IPS-18a (cell line): Measurements from ENCODE around the gene HOXB7.
A peak's percentile ranks its signal among the peaks of the same experiment; 100 is the strongest.

Experiments
- H3K27ac ChIP-seq: one replicate; pipeline ENCODE4 v1.5.1; 2013; ENCODE audit warnings: low read length
- H3K27me3 ChIP-seq: one replicate; pipeline ENCODE4 v1.6.1; 2013; ENCODE audit warnings: mild to moderate bottlenecking, low read length; ENCODE audit not compliant: control insufficient read depth, insufficient read depth
- H3K36me3 ChIP-seq: one replicate; pipeline ENCODE4 v1.6.1; 2013; ENCODE audit warnings: low read depth, low read length; ENCODE audit not compliant: control insufficient read depth
- H3K4me1 ChIP-seq: one replicate; pipeline ENCODE4 v1.6.1; 2013; ENCODE audit warnings: low read depth, low read length; ENCODE audit not compliant: control insufficient read depth
- H3K4me3 ChIP-seq: one replicate; pipeline ENCODE4 v1.5.1; 2013; ENCODE audit warnings: low read length
- H3K9ac ChIP-seq: one replicate; pipeline ENCODE4 v1.6.1; 2013; ENCODE audit warnings: mild to moderate bottlenecking, low read length, moderate library complexity
- H3K9me3 ChIP-seq: one replicate; pipeline ENCODE4 v1.6.1; 2013; ENCODE audit warnings: low read depth, low read length; ENCODE audit not compliant: control insufficient read depth

The HOXB7 gene

DNA sequence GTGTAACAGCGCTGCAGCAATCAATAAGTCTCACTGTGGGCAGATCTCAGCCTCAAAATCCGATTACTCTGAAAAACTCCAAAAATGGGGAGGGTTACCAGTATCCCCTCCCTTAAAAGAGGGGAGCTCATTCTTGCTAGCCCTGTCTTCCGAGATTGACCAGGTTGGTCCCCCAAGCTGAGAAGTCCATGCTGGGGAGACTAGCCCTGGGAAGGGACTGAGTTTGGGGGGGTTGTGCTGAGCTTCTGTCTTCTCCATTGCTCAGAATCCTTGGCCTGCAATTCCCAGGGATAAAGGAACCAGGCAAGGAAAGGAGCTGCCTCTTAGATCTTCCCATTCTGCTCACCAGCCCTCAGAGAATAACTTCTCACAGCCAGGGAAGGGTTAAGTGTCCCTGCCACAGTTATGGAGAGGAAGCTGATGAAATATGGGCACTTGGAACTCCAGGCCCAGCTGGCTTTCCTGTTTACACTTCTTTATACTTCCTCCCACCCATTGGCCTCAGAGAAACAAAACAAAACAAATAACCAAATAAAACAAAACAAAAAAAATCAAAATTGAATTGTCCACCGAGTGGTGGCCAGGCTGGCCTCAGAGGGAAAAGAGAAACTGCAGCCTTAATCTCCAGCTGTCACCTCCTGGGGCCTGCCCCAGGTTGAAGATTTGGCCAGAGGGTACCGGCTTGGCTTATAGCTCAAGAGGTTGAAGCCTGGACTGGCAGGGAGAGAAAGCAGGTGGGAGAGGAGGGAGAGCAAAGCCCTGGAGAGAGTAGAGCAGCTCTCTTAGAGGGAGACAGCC is 23.3 kb downstream of the HOXB7 start:
- H3K9ac ChIP-seq, result no peak overlapping the region
- H3K4me1 ChIP-seq, result no peaks in the 10 kb centered on the region
- H3K27me3 ChIP-seq, result peaks cover 100% of the 10 kb centered on the region
- no peak overlapping the region for H3K4me3 ChIP-seq
- H3K9me3 ChIP-seq, result no peaks in the 10 kb centered on the region
- no peaks in the 10 kb centered on the region for H3K36me3 ChIP-seq
- no peak overlapping the region for H3K27ac ChIP-seq

GRCh38 chr17:48586355-48587258 is 24.2 kb downstream of the HOXB7 start:
- Histone ChIP-seq H3K9ac (no peak overlapping the region), H3K4me3 (no peak overlapping the region), H3K4me1 (no peaks in the 10 kb centered on the region)

GRCh38 chr17:48584223-48584741 is 26.5 kb downstream of the HOXB7 start:
- Histone ChIP-seq H3K27me3 (peaks cover 100% of the 10 kb centered on the region), H3K36me3 (no peaks in the 10 kb centered on the region), H3K4me3 (no peak overlapping the region), H3K4me1 (no peaks in the 10 kb centered on the region), H3K9me3 (no peaks in the 10 kb centered on the region), H3K27ac (no peak overlapping the region), H3K9ac (no peak overlapping the region)

More at GRCh38 chr17:48586355-48587258, 24.2 kb downstream of the HOXB7 start:
- Histone ChIP-seq H3K9me3 (no peaks in the 10 kb centered on the region), H3K27ac (no peak overlapping the region), H3K36me3 (no peaks in the 10 kb centered on the region), H3K27me3 (peaks cover 100% of the 10 kb centered on the region)

DNA sequence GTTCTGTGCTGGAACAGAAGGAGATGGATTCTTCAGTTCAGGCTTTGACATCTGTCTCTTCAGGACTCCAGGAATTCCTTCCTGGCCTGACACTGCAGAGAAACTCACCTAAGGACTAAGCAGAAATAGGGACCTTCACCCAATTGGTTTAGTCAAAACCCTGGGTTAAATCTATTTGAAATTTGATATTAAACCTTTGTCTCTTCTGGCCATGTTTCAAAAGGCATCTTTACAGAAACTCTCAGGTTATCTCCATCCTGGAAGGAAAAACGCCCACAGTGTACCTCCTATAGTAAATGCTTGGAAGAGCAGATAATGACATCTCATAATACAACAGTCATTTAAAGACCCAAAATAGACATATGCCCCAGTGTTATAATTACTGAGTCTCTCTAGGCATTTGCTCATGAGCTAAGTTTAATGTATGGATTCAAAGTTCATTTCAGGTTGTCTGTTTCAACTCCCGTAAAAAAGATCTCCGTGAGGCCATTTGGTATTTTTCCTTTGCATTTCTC is 27.1 kb downstream of the HOXB7 start:
- H3K4me3 ChIP-seq, result no peak overlapping the region
- H3K27ac ChIP-seq, result no peak overlapping the region
- H3K9me3 ChIP-seq, result no peaks in the 10 kb centered on the region
- H3K4me1 ChIP-seq, result no peaks in the 10 kb centered on the region
- H3K9ac ChIP-seq, result no peak overlapping the region
- no peaks in the 10 kb centered on the region for H3K36me3 ChIP-seq
- peaks cover 100% of the 10 kb centered on the region for H3K27me3 ChIP-seq

- H3K4me1 ChIP-seq, result no peaks in the 10 kb centered on the region
- H3K9me3 ChIP-seq, result no peaks in the 10 kb centered on the region
- no peak overlapping the region for H3K27ac ChIP-seq
- no peak overlapping the region for H3K4me3 ChIP-seq
- no peaks in the 10 kb centered on the region for H3K36me3 ChIP-seq
- peaks cover 100% of the 10 kb centered on the region for H3K27me3 ChIP-seq
- H3K9ac ChIP-seq, result no peak overlapping the region
Measured at GRCh38 chr17:48582750-48583069, 28.1 kb downstream of the HOXB7 start.

GRCh38 chr17:48579760-48580554 is 30.9 kb downstream of the HOXB7 start:
- no peak overlapping the region for H3K4me3 ChIP-seq
- H3K27ac ChIP-seq, result no peak overlapping the region
- no peaks in the 10 kb centered on the region for H3K36me3 ChIP-seq
- no peaks in the 10 kb centered on the region for H3K9me3 ChIP-seq
- no peaks in the 10 kb centered on the region for H3K4me1 ChIP-seq
- H3K9ac ChIP-seq, result no peak overlapping the region
- peaks cover 100% of the 10 kb centered on the region for H3K27me3 ChIP-seq

DNA sequence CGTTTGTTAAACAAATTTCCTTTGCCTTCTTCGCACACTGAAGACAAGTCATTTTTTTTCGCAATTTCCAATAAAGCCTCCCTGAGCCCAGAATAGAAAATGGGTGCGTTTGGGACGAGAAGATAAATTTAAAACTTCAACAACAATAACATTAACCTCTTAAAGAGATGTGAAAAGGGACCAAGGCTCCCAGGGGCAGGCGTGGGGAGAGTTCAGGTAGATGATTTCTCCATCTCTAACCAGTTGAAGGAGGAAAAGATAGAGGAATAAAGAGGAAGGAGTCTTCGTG is 31.4 kb downstream of the HOXB7 start:
- Histone ChIP-seq H3K27me3 (peaks cover 100% of the 10 kb centered on the region), H3K4me1 (no peaks in the 10 kb centered on the region), H3K9me3 (no peaks in the 10 kb centered on the region), H3K4me3 (no peak overlapping the region), H3K36me3 (no peaks in the 10 kb centered on the region), H3K9ac (no peak overlapping the region), H3K27ac (no peak overlapping the region)

DNA sequence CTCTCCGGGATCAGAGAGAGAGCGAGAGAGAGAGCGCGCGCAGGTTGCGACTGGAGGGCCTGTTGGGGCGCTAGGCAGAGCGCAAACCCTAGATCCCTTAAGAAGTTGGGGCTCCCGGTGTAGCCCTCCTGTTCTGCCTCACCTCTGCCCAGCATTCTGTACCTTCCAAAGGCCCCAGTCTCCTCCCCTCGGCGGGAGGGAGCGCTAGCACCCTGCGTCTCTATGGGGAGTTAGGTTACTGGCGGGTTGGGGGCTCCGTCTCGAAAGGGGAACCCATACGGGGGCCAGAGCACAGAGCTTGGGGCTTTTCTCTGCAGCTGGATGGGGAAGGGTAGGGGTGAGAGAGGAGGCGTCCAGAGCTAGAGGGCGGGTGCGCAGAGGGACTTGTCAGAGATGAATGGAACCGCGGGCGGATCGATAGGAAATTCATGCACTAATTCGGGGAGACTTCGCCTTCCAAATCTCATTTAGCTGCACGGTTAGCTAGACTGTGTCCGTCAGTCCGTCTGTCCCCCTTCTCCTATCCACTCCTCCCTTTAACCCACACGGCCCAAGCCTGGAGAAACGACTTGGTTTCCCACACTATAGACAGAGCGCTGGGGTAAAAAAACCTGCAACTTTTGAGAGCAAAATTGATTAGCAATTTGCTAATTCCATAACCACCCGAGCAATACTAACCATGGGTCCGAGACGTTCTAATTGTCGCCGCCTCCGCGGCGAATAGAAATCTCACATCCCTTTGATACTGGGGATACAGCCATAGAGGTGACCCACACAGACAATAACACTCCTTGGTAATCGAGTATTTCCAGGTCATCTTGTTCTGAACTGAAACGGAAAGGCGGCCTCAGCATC is 32.0 kb downstream of the HOXB7 start:
- no peaks in the 10 kb centered on the region for H3K36me3 ChIP-seq
- H3K27me3 ChIP-seq, result peaks cover 100% of the 10 kb centered on the region
- H3K9me3 ChIP-seq, result no peaks in the 10 kb centered on the region
- no peaks in the 10 kb centered on the region for H3K4me1 ChIP-seq
- H3K4me3 ChIP-seq, result no peak overlapping the region
- no peak overlapping the region for H3K9ac ChIP-seq
- no peak overlapping the region for H3K27ac ChIP-seq

DNA sequence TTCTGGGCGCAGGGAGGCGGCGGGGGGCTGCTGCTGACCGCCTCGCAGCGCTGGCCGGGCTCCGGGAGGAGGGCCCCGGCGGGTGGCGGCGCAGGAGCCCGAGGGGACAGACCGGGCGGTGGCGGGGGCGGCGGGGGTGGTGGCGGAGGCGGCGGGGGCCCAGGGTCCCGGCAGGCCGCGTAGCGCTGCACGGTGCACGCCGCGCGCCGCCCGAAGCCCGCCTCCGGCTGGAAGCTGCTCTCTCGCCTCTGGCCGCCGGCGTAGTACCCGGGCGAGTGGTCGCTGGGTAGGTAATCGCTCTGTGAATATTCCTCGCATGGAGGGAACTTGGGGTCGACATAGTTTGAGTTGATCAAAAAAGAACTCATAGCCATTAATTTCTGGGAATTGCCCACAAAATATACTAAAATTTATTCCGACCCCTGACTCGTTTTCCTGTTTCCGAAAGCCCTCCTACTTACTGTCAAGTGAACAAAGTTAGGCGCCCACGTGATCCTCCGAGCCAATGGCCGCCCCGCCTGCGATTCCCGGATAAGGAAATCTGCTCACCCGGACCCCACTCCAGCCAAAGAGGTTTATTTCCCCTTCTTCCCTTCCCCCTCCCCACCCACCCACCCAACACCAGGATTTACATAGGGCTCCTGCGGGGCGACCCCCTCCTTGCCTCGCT is 32.7 kb downstream of the HOXB7 start, which contains the start of gene HOXB4:
TSS of gene HOXB4 (minus strand) at position 405 of the 670 bp plus-strand sequence. CDS start at position 374, 31 bp downstream.
- peak within 1 kb of the TSS; percentile 30 for H3K4me3 ChIP-seq
- H3K9me3 ChIP-seq, result no peaks in the 10 kb centered on the region
- peaks cover 100% of the 10 kb centered on the region for H3K27me3 ChIP-seq
- no peaks in the 10 kb centered on the region for H3K36me3 ChIP-seq
- no peaks in the 10 kb centered on the region for H3K4me1 ChIP-seq
- H3K27ac ChIP-seq, result no peak within 1 kb of the TSS
- no peak within 1 kb of the TSS for H3K9ac ChIP-seq

GRCh38 chr17:48577330-48577945 is 33.4 kb downstream of the HOXB7 start:
- Histone ChIP-seq H3K9ac (no peak overlapping the region), H3K27me3 (peaks cover 100% of the 10 kb centered on the region), H3K36me3 (no peaks in the 10 kb centered on the region), H3K27ac (no peak overlapping the region), H3K4me1 (no peaks in the 10 kb centered on the region), H3K9me3 (no peaks in the 10 kb centered on the region), H3K4me3 (no peak overlapping the region)
